A549 (cell line): ENCODE measurements around the gene TRAPPC2B.

Source experiments
- CEBPB ChIP-seq, 2 experiments: fragments of >200 bp in 1 of 2; sonication (Bioruptor Twin) in 1 of 2; formaldehyde crosslinking in 1 of 2; IDR thresholded peaks; 2 replicates each; pipeline ENCODE4 v1.6.1; 2012 to 2016
- RAD21 ChIP-seq, 2 experiments: fragments of >200 bp in 1 of 2; sonication (Bioruptor Twin) in 1 of 2; formaldehyde crosslinking in 1 of 2; IDR thresholded peaks in 1 of 2; conservative IDR thresholded peaks in 1 of 2; 2 replicates in 1 of 2; 3 replicates in 1 of 2; pipeline ENCODE4 v1.6.1; 2012 to 2018; ENCODE audit warnings: inconsistent platforms in 1 of 2
- TF ChIP-seq, protein P1 (sequence below): fragments of >200 bp; sonication (Bioruptor Twin); formaldehyde crosslinking; IDR thresholded peaks from 3 replicates; pipeline ENCODE4 v1.5.1; 2016
- TF ChIP-seq, protein P2 (sequence below): fragments of 150-350 bp; IDR thresholded peaks from 2 replicates; pipeline ENCODE4 v1.6.1; 2014; ENCODE audit warnings: low read depth, mild to moderate bottlenecking, low read length

DNA sequence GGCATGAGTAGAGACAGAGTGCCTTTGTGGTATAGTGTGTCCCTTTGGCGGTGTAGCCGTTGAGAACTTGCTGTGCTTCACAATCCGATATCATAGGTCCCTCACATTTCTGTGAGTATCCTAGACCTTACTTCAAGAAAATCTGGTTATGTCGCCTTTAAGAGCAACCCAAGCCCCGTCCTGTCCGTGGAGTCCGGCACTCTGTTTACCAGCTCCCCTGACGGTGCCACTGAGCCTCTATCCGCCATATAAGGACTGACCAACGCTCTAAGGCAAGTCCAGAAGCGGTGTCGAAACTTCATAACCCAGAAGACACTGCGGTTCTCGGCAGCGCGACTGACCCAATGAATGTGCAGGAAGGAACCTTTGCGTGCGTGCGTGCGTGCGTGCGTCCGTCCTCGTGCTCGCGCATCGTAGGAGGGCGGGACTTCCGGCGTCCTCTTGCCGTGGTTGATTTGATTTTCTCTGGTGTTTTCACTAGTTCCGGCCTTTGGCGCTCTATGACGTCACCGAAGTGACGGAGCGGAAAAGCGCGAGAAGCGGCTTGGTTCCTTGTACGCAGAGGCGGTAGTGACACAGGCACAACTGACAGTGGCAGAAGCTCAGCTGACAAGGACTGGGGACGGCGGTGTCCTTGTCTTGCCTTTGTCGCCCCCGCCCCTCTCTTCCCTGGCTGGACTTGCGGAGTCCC is at the start of gene TRAPPC2B, which contains the start of gene ZNF547:
- TF ChIP-seq, protein P1, sequence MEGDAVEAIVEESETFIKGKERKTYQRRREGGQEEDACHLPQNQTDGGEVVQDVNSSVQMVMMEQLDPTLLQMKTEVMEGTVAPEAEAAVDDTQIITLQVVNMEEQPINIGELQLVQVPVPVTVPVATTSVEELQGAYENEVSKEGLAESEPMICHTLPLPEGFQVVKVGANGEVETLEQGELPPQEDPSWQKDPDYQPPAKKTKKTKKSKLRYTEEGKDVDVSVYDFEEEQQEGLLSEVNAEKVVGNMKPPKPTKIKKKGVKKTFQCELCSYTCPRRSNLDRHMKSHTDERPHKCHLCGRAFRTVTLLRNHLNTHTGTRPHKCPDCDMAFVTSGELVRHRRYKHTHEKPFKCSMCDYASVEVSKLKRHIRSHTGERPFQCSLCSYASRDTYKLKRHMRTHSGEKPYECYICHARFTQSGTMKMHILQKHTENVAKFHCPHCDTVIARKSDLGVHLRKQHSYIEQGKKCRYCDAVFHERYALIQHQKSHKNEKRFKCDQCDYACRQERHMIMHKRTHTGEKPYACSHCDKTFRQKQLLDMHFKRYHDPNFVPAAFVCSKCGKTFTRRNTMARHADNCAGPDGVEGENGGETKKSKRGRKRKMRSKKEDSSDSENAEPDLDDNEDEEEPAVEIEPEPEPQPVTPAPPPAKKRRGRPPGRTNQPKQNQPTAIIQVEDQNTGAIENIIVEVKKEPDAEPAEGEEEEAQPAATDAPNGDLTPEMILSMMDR, result no peak
- TF ChIP-seq RAD21 (conservative IDR thresholded peaks at IDR 0.05 in 1 of 2, IDR thresholded peaks at IDR 0.05 in 1 of 2) (no peak), CEBPB (IDR thresholded peaks at IDR 0.05) (peak; percentile 16 to 67; a peak in 1 of 4 replicates)
- TF ChIP-seq, protein P2, sequence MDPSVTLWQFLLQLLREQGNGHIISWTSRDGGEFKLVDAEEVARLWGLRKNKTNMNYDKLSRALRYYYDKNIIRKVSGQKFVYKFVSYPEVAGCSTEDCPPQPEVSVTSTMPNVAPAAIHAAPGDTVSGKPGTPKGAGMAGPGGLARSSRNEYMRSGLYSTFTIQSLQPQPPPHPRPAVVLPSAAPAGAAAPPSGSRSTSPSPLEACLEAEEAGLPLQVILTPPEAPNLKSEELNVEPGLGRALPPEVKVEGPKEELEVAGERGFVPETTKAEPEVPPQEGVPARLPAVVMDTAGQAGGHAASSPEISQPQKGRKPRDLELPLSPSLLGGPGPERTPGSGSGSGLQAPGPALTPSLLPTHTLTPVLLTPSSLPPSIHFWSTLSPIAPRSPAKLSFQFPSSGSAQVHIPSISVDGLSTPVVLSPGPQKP, result no peak
